ENCODE data around the gene NTM. TPM values are rescaled to one million over a fixed set of nuclear protein-coding genes. Genes with fewer than 3 reads are reported as not detected.

The NTM gene
- total RNA-seq, 1 experiment from 2014 or later, result 9.9 TPM

GRCh38 chr11:131991606-131992005 lies 621.2 kb downstream of the NTM start:
- Histone ChIP-seq H3K9ac (ENCODE audit: extremely low read depth, insufficient read length, low read length) (no peak overlapping the region), H3K14ac (ENCODE audit: insufficient read depth, low read length) (no peak overlapping the region), H2AFZ (ENCODE audit: low read length) (no peak overlapping the region), H3K4me2 (ENCODE audit: insufficient read depth, insufficient read length, low read length) (no peak overlapping the region), H3K27me3 (ENCODE audit: insufficient read depth, low read length) (no peaks in the 10 kb centered on the region), H2AK5ac (ENCODE audit: insufficient read length, low read length) (no peak overlapping the region), H3K23me2 (ENCODE audit: insufficient read length, low read depth, low read length, poor library complexity, severe bottlenecking) (no peaks in the 10 kb centered on the region), H4K91ac (ENCODE audit: insufficient read length, low read depth, low read length) (no peak overlapping the region), H2BK12ac (ENCODE audit: insufficient read length, low read depth, low read length) (no peak overlapping the region), H2BK20ac (ENCODE audit: low read depth, low read length, poor library complexity, severe bottlenecking) (no peak overlapping the region), H4K20me1 (ENCODE audit: control insufficient read depth, insufficient read depth, insufficient read length) (no peaks in the 10 kb centered on the region), H2BK120ac (ENCODE audit: low read depth, low read length, poor library complexity, severe bottlenecking) (no peak overlapping the region), H4K5ac (ENCODE audit: insufficient read length, low read depth, low read length) (no peak overlapping the region), H3K9me3 (ENCODE audit: control insufficient read depth, low read depth, low read length) (peaks cover 8% of the 10 kb centered on the region), H3K56ac (ENCODE audit: insufficient read length, low read depth, low read length) (no peak overlapping the region), H2BK5ac (ENCODE audit: insufficient read length, low read length) (no peak overlapping the region), H2BK15ac (ENCODE audit: low read depth, low read length) (no peak overlapping the region), H3K4ac (ENCODE audit: low read depth, low read length) (no peak overlapping the region), H3K18ac (ENCODE audit: insufficient read length, low read depth, low read length) (no peak overlapping the region), H3K27ac (ENCODE audit: insufficient read length, low read depth, low read length) (no peak overlapping the region), H3K23ac (ENCODE audit: insufficient read length, low read depth, low read length) (no peak overlapping the region), H4K8ac (replicated peaks; ENCODE audit: insufficient read length, low read depth, low read length) (no peak overlapping the region), H3K79me1 (ENCODE audit: insufficient read depth, low read depth, low read length, poor library complexity, severe bottlenecking) (no peaks in the 10 kb centered on the region), H3T11ph (ENCODE audit: low read length) (no peak overlapping the region), H3K79me2 (ENCODE audit: insufficient read depth, low read length) (no peaks in the 10 kb centered on the region), H3K4me1 (ENCODE audit: insufficient read depth, low read length) (no peaks in the 10 kb centered on the region)
- Mint-ChIP-seq H3K36me3 (ENCODE audit: insufficient read depth in 1 of 3, low read depth in 3 of 3) (peaks cover 0 to 4% (median 4%) of the 10 kb centered on the region in 3 experiments; a peak in 6 of 7 replicates), H3K27me3 (ENCODE audit: low read depth) (peaks cover under 1% of the 10 kb centered on the region; the same call in 1 of the 2 replicates), H3K4me1 (no peaks in the 10 kb centered on the region), H3K9me3 (peaks cover 4 to 5% of the 10 kb centered on the region in 2 experiments; a peak in 3 of 5 replicates), H3K4me3 (no peak overlapping the region), H3K27ac (no peak overlapping the region)
- no peak for DNase-seq
- TF ChIP-seq CTCF (conservative IDR thresholded peaks at IDR 0.05), result no peak
- no CpG with 5 or more reads among the region's 2 CpGs for WGBS (ENCODE audit: extremely low coverage, insufficient read length, low lambda C conversion rate)
